ENCODE results near the gene TMEM170A.

The TMEM170A gene

GRCh38 chr16:75460446-75460845 lies 4.0 kb downstream of the TMEM170A start:
- H3K4me2 ChIP-seq (ENCODE audit: low read length): no peak overlapping the region
- no peak overlapping the region for H3K4me3 ChIP-seq (ENCODE audit: low read depth, low read length)
- H2AFZ ChIP-seq: no peak overlapping the region
- H3K4me1 ChIP-seq: no peaks in the 10 kb centered on the region
- H3K9me3 ChIP-seq (ENCODE audit: control insufficient read depth, low read length): no peaks in the 10 kb centered on the region
- H3K27me3 ChIP-seq (ENCODE audit: control insufficient read depth, insufficient read depth, low read length): no peaks in the 10 kb centered on the region
- H3K27ac ChIP-seq: no peak overlapping the region
- H3K79me2 ChIP-seq: peaks cover 43% of the 10 kb centered on the region
- H3K36me3 ChIP-seq (ENCODE audit: control insufficient read depth, insufficient read depth, low read length): no peaks in the 10 kb centered on the region
- no peak overlapping the region for H3K9ac ChIP-seq
- TF ChIP-seq CTCF (IDR thresholded peaks at IDR 0.05): no peak

DNA sequence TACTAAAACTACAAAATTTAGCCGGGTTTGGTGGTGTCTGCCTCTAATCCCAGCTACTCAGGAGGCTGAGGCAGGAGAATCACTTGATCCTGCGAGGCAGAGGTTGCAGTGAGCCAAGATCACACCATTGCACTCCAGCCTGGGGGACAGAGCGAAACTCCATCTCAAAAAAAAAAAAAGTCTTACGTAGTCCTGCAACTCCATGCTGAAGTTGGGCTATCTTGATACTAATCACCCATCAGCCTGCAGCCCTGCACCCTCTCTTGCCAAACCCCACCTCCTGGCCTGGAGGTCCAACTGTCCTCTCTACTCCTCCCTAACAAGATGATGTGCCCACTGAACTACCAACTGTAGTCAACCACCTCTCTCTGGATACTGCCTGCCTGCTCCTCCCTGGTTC lies 4.8 kb downstream of the TMEM170A start:
- Histone ChIP-seq H3K4me2 (ENCODE audit: low read length) (no peak overlapping the region), H3K27ac (no peak overlapping the region), H3K4me1 (no peaks in the 10 kb centered on the region), H3K79me2 (peaks cover 43% of the 10 kb centered on the region), H3K36me3 (ENCODE audit: control insufficient read depth, insufficient read depth, low read length) (no peaks in the 10 kb centered on the region), H3K27me3 (ENCODE audit: control insufficient read depth, insufficient read depth, low read length) (no peaks in the 10 kb centered on the region), H3K4me3 (ENCODE audit: low read depth, low read length) (no peak overlapping the region), H2AFZ (no peak overlapping the region), H3K9me3 (ENCODE audit: control insufficient read depth, low read length) (no peaks in the 10 kb centered on the region), H3K9ac (no peak overlapping the region)
- TF ChIP-seq CTCF (IDR thresholded peaks at IDR 0.05): no peak

DNA sequence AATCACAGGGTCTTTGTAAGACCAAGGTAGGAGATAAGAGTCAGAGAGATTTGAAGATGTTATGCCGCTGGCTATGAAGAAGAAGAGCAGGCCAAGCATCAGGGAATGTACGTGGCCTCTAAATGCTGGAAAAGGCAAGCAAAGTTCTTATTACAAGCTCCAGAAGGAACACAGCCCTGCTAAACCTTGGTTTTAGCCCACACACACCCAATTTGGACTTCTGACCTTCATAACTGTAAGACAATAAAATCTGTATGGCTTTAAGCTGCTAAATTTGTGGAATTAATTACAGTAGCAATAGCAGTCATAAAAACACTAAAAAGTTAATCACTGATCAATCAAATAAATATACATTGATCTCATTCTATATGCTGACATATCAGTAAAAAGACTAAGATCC lies 6.0 kb downstream of the TMEM170A start:
- H3K4me2 ChIP-seq (ENCODE audit: low read length): no peak overlapping the region
- no peaks in the 10 kb centered on the region for H3K27me3 ChIP-seq (ENCODE audit: control insufficient read depth, insufficient read depth, low read length)
- TF ChIP-seq CTCF (IDR thresholded peaks at IDR 0.05): no peak
- no peak overlapping the region for H3K27ac ChIP-seq
- no peak overlapping the region for H2AFZ ChIP-seq
- H3K79me2 ChIP-seq: peaks cover 49% of the 10 kb centered on the region
- no peaks in the 10 kb centered on the region for H3K9me3 ChIP-seq (ENCODE audit: control insufficient read depth, low read length)
- no peaks in the 10 kb centered on the region for H3K4me1 ChIP-seq
- H3K4me3 ChIP-seq (ENCODE audit: low read depth, low read length): no peak overlapping the region
- H3K9ac ChIP-seq: no peak overlapping the region
- no peaks in the 10 kb centered on the region for H3K36me3 ChIP-seq (ENCODE audit: control insufficient read depth, insufficient read depth, low read length)

DNA sequence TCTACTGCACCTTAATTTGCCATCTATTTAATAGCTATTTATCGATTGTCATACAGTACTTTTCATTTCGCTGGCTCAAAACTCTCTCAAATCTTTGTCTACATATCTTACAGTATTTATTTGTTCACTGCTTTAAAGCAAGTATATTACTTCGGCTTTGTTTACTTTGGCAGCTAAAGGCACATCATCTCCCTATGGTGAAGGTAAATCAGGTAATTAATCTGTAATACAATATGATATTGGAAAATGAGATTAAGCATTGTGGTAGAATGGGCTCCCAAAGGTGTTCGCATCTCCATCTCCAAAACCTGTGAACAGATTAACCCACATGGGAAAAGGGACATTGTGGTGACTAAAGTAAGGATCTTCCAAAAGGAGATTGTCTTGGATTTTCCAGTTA lies 6.5 kb downstream of the TMEM170A start:
- Histone ChIP-seq H2AFZ (no peak overlapping the region), H3K9ac (no peak overlapping the region), H3K79me2 (peaks cover 51% of the 10 kb centered on the region), H3K4me1 (peaks cover under 1% of the 10 kb centered on the region), H3K4me3 (ENCODE audit: low read depth, low read length) (no peak overlapping the region), H3K4me2 (ENCODE audit: low read length) (no peak overlapping the region), H3K27me3 (ENCODE audit: control insufficient read depth, insufficient read depth, low read length) (no peaks in the 10 kb centered on the region), H3K9me3 (ENCODE audit: control insufficient read depth, low read length) (no peaks in the 10 kb centered on the region), H3K27ac (no peak overlapping the region), H3K36me3 (ENCODE audit: control insufficient read depth, insufficient read depth, low read length) (no peaks in the 10 kb centered on the region)
- no peak for TF ChIP-seq CTCF (IDR thresholded peaks at IDR 0.05)

- no peak for TF ChIP-seq CTCF (IDR thresholded peaks at IDR 0.05)
- H3K27ac ChIP-seq: no peak overlapping the region
- no peak overlapping the region for H3K9ac ChIP-seq
- H3K27me3 ChIP-seq (ENCODE audit: control insufficient read depth, insufficient read depth, low read length): no peaks in the 10 kb centered on the region
- no peaks in the 10 kb centered on the region for H3K9me3 ChIP-seq (ENCODE audit: control insufficient read depth, low read length)
- peaks cover 5% of the 10 kb centered on the region for H3K4me1 ChIP-seq
- H3K4me2 ChIP-seq (ENCODE audit: low read length): no peak overlapping the region
- no peak overlapping the region for H2AFZ ChIP-seq
- H3K36me3 ChIP-seq (ENCODE audit: control insufficient read depth, insufficient read depth, low read length): no peaks in the 10 kb centered on the region
- no peak overlapping the region for H3K4me3 ChIP-seq (ENCODE audit: low read depth, low read length)
- peaks cover 52% of the 10 kb centered on the region for H3K79me2 ChIP-seq
Measured at GRCh38 chr16:75457485-75458021, 6.9 kb downstream of the TMEM170A start.
